Measurements from ENCODE around the gene MRPS12.
A peak's percentile ranks its signal among the peaks of the same experiment; 100 is the strongest.

MRPS12 gene

GRCh38 chr19:38930776-38931520, at the start of gene MRPS12:
Gene MRPS12, plus strand, starts transcription at chr19:38930944. Its CDS starts 351 bp downstream, at chr19:38931295.
- Histone ChIP-seq H3K4me1 (ENCODE audit: control insufficient read depth, insufficient read depth, low read length) (peaks cover 10% of the 10 kb centered on the region; the same call in 1 of the 2 replicates), H3K4me3 (ENCODE audit: low read depth, low read length) (peak within 1 kb of the TSS; percentile 70), H3K36me3 (ENCODE audit: control insufficient read depth in 2 of 2, insufficient read depth in 1 of 2, low read length in 2 of 2) (peaks cover 32 to 58% of the 10 kb centered on the region in 2 experiments), H3K27ac (ENCODE audit: extremely low read depth, low read depth, low read length) (peak within 1 kb of the TSS; percentile 81), H3K9me3 (ENCODE audit: control insufficient read depth, insufficient read depth, low read depth, low read length) (no peaks in the 10 kb centered on the region)
- ChIA-PET POLR2A (interaction anchor here (0.6 to 2.5 kb wide), 36 partner anchors 10 to 1025 kb away, joined by 3 to 34 read pairs (median 5); partner anchors contain the start of genes ACTN4, CCER2, ECH1 and EIF3K), CTCF (interaction anchor here (0.5 to 5.3 kb wide), 94 partner anchors 9 to 1710 kb away, joined by 3 to 63 read pairs (median 4); partner anchors contain the start of genes ACTN4, CAPN12, CCER2 and ECH1)
- TF ChIP-seq SCRT1 (tag by site-specific recombination; IDR thresholded peaks at IDR 0.05; ENCODE audit: borderline replicate concordance) (peak; percentile 92), PRDM6 (tag by site-specific recombination; IDR thresholded peaks at IDR 0.05) (no peak), ZNF2 (tag by site-specific recombination; IDR thresholded peaks at IDR 0.05) (peak; percentile 12; the same call in 1 of the 2 replicates), ZNF324 (tag by site-specific recombination; IDR thresholded peaks at IDR 0.05) (0 out of 2 replicates have a peak, but pooled peaks have one; percentile 42), SP2 (tag by site-specific recombination; IDR thresholded peaks at IDR 0.05) (peak; percentile 100), ZNF501 (tag by site-specific recombination; IDR thresholded peaks at IDR 0.05) (peak; percentile 71), ZNF76 (tag by site-specific recombination; IDR thresholded peaks at IDR 0.05; ENCODE audit: borderline replicate concordance, low read depth) (peak; percentile 15; the same call in 1 of the 2 replicates), ZSCAN18 (tag by site-specific recombination; IDR thresholded peaks at IDR 0.05) (0 out of 2 replicates have a peak, but pooled peaks have one; percentile 46), ZBTB44 (tag by site-specific recombination; IDR thresholded peaks at IDR 0.05) (0 out of 2 replicates have a peak, but pooled peaks have one; percentile 8), ZNF132 (tag by site-specific recombination; IDR thresholded peaks at IDR 0.05; ENCODE audit: borderline replicate concordance) (no peak), YY1 (tag by site-specific recombination; IDR thresholded peaks at IDR 0.05) (peak; percentile 34; the same call in 1 of the 2 replicates), ZNF398 (tag by site-specific recombination; IDR thresholded peaks at IDR 0.05) (peak; percentile 40; the same call in 1 of the 2 replicates), KLF7 (tag by site-specific recombination; IDR thresholded peaks at IDR 0.05; ENCODE audit: borderline replicate concordance) (no peak), ZBTB20 (tag by site-specific recombination; IDR thresholded peaks at IDR 0.05) (peak; percentile 55; the same call in 1 of the 2 replicates), ZFP3 (tag by site-specific recombination; IDR thresholded peaks at IDR 0.05; ENCODE audit: low read depth) (peak; percentile 6; the same call in 1 of the 2 replicates), ZNF580 (tag by site-specific recombination; IDR thresholded peaks at IDR 0.05) (peak; percentile 9; the same call in 1 of the 2 replicates), ZNF302 (tag by site-specific recombination; IDR thresholded peaks at IDR 0.05; ENCODE audit: low read depth) (no peak), WT1 (tag by site-specific recombination; IDR thresholded peaks at IDR 0.05) (0 out of 2 replicates have a peak, but pooled peaks have one; percentile 29), ZNF10 (tag by site-specific recombination; IDR thresholded peaks at IDR 0.05) (no peak), GLIS2 (tag by site-specific recombination; IDR thresholded peaks at IDR 0.05) (0 out of 2 replicates have a peak, but pooled peaks have one; percentile 46), ZIC2 (tag by site-specific recombination; IDR thresholded peaks at IDR 0.05) (no peak), ZBTB10 (tag by site-specific recombination; IDR thresholded peaks at IDR 0.05) (peak; percentile 67; the same call in 1 of the 2 replicates), ZNF354C (tag by site-specific recombination; IDR thresholded peaks at IDR 0.05; ENCODE audit: borderline replicate concordance, low read depth) (no peak), ZNF514 (tag by site-specific recombination; IDR thresholded peaks at IDR 0.05) (no peak), ZNF202 (tag by site-specific recombination; IDR thresholded peaks at IDR 0.05; ENCODE audit: borderline replicate concordance) (no peak), ZNF169 (tag by site-specific recombination; IDR thresholded peaks at IDR 0.05) (no peak), ZNF600 (tag by site-specific recombination; IDR thresholded peaks at IDR 0.05) (peak; percentile 48; the same call in 1 of the 2 replicates)

Data from HEK293 (cell line).